Mononuclear cell (primary cell): Measurements from ENCODE around the gene KLHL2. TPM values are rescaled to one million over a fixed set of nuclear protein-coding genes. Genes with fewer than 3 reads are reported as not detected.
"Not testable (repeated sequence)": the region's sequence is repeated elsewhere in the genome, so short reads cannot be mapped to it uniquely, and the experiment has no call there.

Experiments
- H3K27me3 ChIP-seq: 2 replicates; pipeline ENCODE4 v1.6.0; 2011; ENCODE audit warnings: low read length, control low read depth; ENCODE audit not compliant: insufficient read depth
- H3K4me1 ChIP-seq: 2 replicates; pipeline ENCODE4 v1.5.1; 2011; ENCODE audit warnings: mild to moderate bottlenecking, low read length, control low read depth; ENCODE audit not compliant: insufficient read depth
- H3K4me3 ChIP-seq: 2 replicates; pipeline ENCODE4 v1.5.1; 2011; ENCODE audit warnings: mild to moderate bottlenecking, low read length, moderate library complexity
- H3K9me3 ChIP-seq: 2 replicates; pipeline ENCODE4 v1.5.1; 2011; ENCODE audit warnings: low read depth, mild to moderate bottlenecking, control low read depth, low read length
- total RNA-seq: library from RNA; depleted of rRNA; stranded (reverse); fragments of >200 nt; gene quantifications from one replicate; pipeline ENCODE4 v1.2.3, GENCODE V29; 2012

Gene KLHL2
- total RNA-seq, 1 donor: 42.2 TPM

DNA sequence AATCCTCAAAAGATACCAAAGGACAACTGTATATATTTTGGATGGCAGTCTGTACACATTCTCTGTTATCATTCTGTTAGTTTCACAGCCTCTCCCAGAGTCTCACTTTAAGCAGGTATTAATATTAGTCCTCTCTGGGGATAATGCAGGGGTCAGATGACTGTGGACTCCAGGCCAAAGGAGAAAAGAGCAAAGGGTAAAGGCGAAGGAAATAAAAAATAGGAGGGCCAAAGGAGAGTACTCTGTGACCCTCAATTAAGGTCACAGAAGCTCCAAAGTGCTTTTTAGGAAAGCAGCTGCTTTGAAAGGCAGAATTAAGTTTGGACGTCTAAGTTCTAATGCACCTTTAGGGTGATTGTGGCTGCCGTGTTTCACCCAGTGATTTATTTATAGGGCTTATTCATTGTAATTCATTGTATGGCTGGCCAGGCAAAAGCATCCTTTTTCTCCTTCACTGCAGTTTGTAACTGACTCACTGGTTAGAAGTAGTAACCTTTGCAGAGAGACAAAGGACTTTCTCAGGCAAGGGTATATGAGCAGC is 127.9 kb downstream of the KLHL2 start:
- Histone ChIP-seq H3K27me3 (no peaks in the 10 kb centered on the region), H3K4me3 (no peak overlapping the region), H3K9me3 (no peaks in the 10 kb centered on the region), H3K4me1 (peaks cover 16% of the 10 kb centered on the region)

GRCh38 chr4:165336743-165337142 is 129.4 kb downstream of the KLHL2 start:
- H3K9me3 ChIP-seq: no peaks in the 10 kb centered on the region
- H3K4me3 ChIP-seq: no peak overlapping the region
- peaks cover 6% of the 10 kb centered on the region for H3K4me1 ChIP-seq
- no peaks in the 10 kb centered on the region for H3K27me3 ChIP-seq

DNA sequence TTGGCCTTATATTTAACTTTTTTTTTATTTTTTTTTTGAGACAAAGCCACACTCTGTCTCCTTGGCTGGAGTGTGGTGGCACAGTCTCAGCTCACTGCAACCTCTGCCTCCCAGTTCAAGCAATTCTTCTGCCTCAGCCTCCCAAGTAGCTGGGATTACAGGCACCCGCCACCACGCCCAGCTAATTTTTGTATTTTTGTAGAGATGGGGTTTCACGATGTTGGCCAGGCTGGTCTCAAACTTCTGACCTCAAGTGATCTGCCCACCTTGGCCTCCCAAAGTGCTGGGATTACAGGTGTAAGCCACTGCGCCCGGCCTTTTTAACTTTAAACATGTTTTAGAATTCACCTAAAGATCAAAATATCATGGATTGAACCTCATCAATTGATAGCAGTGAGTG is 135.0 kb downstream of the KLHL2 start:
- H3K9me3 ChIP-seq, H3K27me3 ChIP-seq, H3K4me3 ChIP-seq, H3K4me1 ChIP-seq: not testable (repeated sequence)

DNA sequence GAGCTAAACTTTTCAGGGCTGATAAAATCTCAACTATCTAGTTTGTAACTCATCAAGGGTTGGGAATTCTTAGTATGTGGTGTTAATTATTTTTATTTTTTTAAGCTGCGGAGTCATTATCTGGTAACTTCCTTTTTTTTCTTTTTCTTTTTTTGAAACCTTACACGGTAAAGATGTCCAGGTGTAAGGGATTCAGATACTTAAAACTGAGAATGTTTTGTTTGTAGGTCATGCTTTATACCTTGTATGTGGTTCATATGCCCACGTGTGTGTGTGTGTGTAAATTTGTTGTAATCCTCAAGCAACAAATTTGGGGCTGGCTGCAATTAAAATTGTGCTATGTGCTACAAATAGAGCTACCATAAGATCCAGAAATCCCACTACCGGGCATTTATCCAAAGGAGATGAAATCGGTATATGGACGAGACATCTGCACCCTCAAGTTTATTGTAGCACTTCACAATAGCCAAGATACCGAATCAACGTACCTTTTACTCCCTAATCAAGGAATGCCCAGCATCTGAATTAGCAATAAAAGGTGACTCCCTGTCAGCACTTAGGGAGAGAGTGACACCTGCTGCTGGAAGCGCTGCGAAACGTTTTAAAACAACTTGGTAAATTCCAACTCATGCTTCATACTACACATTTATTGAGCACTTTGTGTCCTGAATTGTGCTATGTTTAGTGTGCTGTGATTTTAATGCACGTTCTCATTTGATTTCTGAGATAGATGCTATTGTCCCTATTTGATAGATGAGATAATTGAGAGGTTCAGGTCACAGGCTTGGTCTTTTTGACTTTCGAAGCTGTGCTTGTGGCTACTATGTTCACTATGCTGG is 136.2 kb downstream of the KLHL2 start:
- Histone ChIP-seq H3K4me1 (no peaks in the 10 kb centered on the region), H3K9me3 (no peaks in the 10 kb centered on the region), H3K27me3 (no peaks in the 10 kb centered on the region), H3K4me3 (no peak overlapping the region)

GRCh38 chr4:165345666-165346417 is 138.5 kb downstream of the KLHL2 start:
- H3K4me1 ChIP-seq: no peaks in the 10 kb centered on the region
- H3K27me3 ChIP-seq: no peaks in the 10 kb centered on the region
- no peak overlapping the region for H3K4me3 ChIP-seq
- H3K9me3 ChIP-seq: no peaks in the 10 kb centered on the region

GRCh38 chr4:165347647-165348569 is 140.5 kb downstream of the KLHL2 start:
- Histone ChIP-seq H3K27me3 (no peaks in the 10 kb centered on the region), H3K9me3 (no peaks in the 10 kb centered on the region), H3K4me3 (no peak overlapping the region), H3K4me1 (no peaks in the 10 kb centered on the region)

DNA sequence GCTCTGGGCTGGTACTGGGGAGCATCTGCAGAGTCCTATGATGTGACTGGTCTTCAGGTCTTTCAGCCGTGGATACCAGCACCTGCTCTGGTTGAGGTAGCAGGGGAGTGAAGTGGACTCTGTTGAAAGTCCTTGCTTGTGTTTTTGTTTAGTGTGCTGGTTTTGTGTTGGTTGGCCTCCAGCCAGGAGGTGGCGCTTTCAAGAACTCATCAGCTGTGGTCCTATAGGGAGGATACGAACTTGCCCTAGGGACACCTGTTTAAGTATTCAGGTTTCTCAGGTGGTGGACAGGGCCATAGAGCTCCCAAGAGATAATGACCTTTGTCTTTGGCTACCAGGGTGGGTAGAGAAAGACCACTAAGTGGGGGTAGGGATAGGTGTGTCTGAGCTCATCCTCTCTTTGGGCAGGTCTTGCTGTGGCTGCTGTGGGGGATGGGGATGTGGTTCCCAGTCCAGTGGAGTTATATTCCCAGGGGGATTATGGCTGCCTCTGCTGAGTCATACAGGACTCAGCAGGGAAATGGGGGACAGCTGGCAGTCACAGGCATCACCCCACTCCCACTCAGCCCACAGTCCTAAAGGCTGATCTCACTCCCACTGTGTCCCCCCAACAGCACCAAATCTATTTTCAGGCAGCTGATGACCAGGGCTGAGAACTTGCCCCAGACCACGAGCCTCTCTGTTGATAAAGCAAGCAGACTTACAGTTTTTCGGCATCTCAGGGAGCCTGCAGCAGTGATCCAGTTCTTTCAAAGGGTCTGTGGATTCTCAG is 144.2 kb downstream of the KLHL2 start:
- no peaks in the 10 kb centered on the region for H3K9me3 ChIP-seq
- no peak overlapping the region for H3K4me3 ChIP-seq
- no peaks in the 10 kb centered on the region for H3K27me3 ChIP-seq
- no peaks in the 10 kb centered on the region for H3K4me1 ChIP-seq

- peaks cover 27% of the 10 kb centered on the region for H3K4me1 ChIP-seq
- H3K27me3 ChIP-seq: no peaks in the 10 kb centered on the region
- H3K9me3 ChIP-seq: no peaks in the 10 kb centered on the region
- H3K4me3 ChIP-seq: no peak overlapping the region
Observed at GRCh38 chr4:165355900-165356300, 148.5 kb downstream of the KLHL2 start.

- Histone ChIP-seq H3K27me3 (peaks cover 5% of the 10 kb centered on the region), H3K4me3 (no peak overlapping the region), H3K4me1 (peaks cover 30% of the 10 kb centered on the region), H3K9me3 (no peaks in the 10 kb centered on the region)
Observed at GRCh38 chr4:165359506-165359905, 152.1 kb downstream of the KLHL2 start.

DNA sequence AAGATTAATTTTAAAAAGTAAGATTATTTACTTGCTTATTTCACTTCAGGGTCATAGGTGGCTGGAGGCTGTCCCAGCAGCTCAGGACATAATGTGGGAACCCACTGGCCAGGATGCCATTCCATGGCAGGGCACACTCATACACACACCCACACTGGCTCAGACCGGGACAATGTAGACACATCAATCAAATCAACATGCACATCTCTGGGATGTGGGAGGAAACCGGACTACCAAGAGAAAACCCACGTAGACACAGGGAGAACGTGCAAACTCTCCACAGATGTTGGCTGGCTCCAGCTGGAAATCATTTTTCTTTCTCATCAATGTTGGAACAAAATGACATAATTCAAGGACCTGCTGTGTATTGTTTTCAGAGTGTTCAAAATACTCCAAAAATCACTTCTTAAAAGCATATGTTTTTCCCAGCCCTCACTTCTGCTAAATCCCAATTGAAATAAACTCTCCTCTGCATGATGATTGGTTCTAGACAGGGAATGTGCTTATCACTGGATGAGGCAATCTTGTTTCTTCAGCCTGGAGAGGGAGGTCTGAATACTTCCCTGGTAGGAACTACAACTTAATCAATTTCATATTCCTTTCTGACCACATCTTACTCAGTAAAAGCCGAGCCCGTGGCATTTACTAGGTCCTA is 152.8 kb downstream of the KLHL2 start:
- Histone ChIP-seq H3K4me1 (peaks cover 30% of the 10 kb centered on the region), H3K9me3 (no peaks in the 10 kb centered on the region), H3K27me3 (peaks cover 5% of the 10 kb centered on the region), H3K4me3 (no peak overlapping the region)

DNA sequence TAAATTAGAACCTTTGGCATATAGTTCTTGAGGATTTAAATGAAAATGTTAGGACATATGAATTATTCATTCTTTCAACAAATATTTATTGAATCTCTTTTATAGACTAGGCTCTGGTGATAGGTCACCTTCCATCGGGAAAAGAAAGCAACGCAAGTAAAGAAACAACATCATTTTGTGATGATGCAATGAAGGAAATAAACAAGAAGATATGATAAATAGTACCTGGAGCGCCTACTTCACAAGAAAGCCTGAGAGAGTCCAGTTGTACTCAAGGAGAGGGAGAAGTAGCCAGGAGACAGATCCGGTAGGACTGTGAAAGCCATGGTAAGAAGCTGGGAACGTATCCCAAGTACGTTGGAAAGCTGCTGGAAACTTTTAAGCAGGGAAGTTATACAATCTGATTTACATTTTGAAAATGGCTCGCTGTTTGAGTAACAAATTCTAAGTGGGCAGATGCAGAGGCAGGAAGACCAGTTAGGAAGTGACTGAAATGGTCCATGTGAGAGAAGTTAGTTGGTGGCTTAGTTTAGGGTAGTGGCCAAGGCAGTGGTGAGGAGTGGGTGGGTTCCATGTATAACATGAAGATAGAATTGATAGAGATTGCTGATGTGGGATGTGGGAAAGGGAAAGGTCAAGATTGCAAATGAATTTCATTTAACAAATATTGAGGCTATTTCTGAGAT is 153.8 kb downstream of the KLHL2 start:
- H3K9me3 ChIP-seq: no peaks in the 10 kb centered on the region
- peaks cover 30% of the 10 kb centered on the region for H3K4me1 ChIP-seq
- peaks cover 5% of the 10 kb centered on the region for H3K27me3 ChIP-seq
- H3K4me3 ChIP-seq: no peak overlapping the region

- no peaks in the 10 kb centered on the region for H3K9me3 ChIP-seq
- H3K4me1 ChIP-seq: peaks cover 30% of the 10 kb centered on the region
- peaks cover 5% of the 10 kb centered on the region for H3K27me3 ChIP-seq
- no peak overlapping the region for H3K4me3 ChIP-seq
Observed at GRCh38 chr4:165361810-165362209, 154.4 kb downstream of the KLHL2 start.

GRCh38 chr4:165364452-165365080 is 157.2 kb downstream of the KLHL2 start:
- peaks cover 12% of the 10 kb centered on the region for H3K4me1 ChIP-seq
- peaks cover 5% of the 10 kb centered on the region for H3K27me3 ChIP-seq
- no peak overlapping the region for H3K4me3 ChIP-seq
- H3K9me3 ChIP-seq: no peaks in the 10 kb centered on the region
